ENCODE data around the gene GLUD1. TPM values are rescaled to one million over a fixed set of nuclear protein-coding genes. Genes with fewer than 3 reads are reported as not detected.
"Not testable (repeated sequence)": the region's sequence is repeated elsewhere in the genome, so short reads cannot be mapped to it uniquely, and the experiment has no call there.

GLUD1 gene
- polyA plus RNA-seq, 3 donors: 63.6 to 175 (median 163) TPM

DNA sequence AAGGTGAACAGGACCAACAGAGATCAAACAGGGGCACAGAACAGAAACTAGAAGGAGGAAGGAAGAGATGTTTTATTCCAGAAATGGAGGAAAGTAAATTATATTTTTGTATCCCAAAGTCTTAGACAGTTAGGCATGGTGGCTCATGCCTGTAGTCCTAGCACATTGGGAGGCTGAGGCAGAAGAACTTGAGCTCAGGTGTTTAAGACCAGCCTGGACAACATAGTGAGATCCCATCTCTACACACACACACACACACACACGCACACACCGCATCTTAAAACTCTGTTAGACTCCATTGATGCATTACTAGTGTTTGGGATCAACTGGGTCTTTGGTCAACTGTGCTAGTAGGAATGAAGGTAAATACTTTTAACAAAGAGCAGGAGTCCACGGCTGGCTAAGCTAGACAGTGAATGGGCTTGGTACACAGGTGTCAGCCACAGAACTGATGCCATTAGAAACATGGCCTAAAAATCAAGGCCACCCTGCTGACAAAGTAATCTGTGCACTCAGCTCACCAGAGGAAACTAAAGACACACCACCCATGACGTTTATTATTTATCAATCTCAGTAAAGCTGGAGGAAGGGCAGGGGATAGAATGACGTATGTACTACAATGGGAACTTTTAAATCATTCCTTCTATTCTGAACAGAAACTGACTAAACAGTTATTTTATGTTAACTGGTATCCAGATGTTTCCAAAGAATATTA is 10.9 kb downstream of the GLUD1 start:
- H3K36me3 ChIP-seq (replicated peaks in 1 of 2; ENCODE audit: control insufficient read depth in 1 of 2, insufficient read depth in 2 of 2, low read length in 2 of 2): peaks cover under 1 to 18% of the 10 kb centered on the region in 2 donors
- H3K4me2 ChIP-seq (replicated peaks; ENCODE audit: extremely low read depth, low read length, poor library complexity, severe bottlenecking); H3K9me3 ChIP-seq (replicated peaks in 1 of 2; ENCODE audit: control insufficient read depth in 1 of 2, insufficient read depth in 1 of 2, low read length in 2 of 2); H3K9me3 Mint-ChIP-seq; H2AFZ ChIP-seq (ENCODE audit: insufficient read depth, low read depth, low read length, poor library complexity, severe bottlenecking); H3K27me3 Mint-ChIP-seq (ENCODE audit: low read depth in 3 of 3); intact Hi-C loops (cut with micrococcal nuclease); H3K4me3 ChIP-seq (replicated peaks in 1 of 3; ENCODE audit: low read depth in 2 of 3, low read length in 3 of 3); H3K4me3 Mint-ChIP-seq; H3K27me3 ChIP-seq (ENCODE audit: control insufficient read depth in 2 of 2, insufficient read depth in 2 of 2, low read length in 2 of 2): not testable (repeated sequence)
- Mint-ChIP-seq H3K36me3 (peaks cover 21 to 51% of the 10 kb centered on the region in 2 donors), H3K27ac (peak overlapping the region; percentile 92 to 97 (median 96)), H3K4me1 (peaks cover 39% of the 10 kb centered on the region)
- H3K27ac ChIP-seq (ENCODE audit: low read depth in 1 of 2, low read length in 2 of 2): peak overlapping the region; percentile 28 to 82
- H4K20me1 ChIP-seq (ENCODE audit: insufficient read depth, low read length): peaks cover 76% of the 10 kb centered on the region
- WGBS (ENCODE audit: insufficient coverage): 100% methylated on average over 1 of the region's 5 CpGs
- peak; percentile 42 to 67 (median 56) for DNase-seq
- peaks cover 77% of the 10 kb centered on the region for H3K79me2 ChIP-seq (ENCODE audit: insufficient read depth, low read length)
- peaks cover 19 to 21% of the 10 kb centered on the region in 2 donors for H3K4me1 ChIP-seq (ENCODE audit: control insufficient read depth in 1 of 2, insufficient read depth in 2 of 2, low read length in 2 of 2)
- peak overlapping the region; percentile 17 for H3K9ac ChIP-seq (ENCODE audit: insufficient read depth, low read length, poor library complexity, severe bottlenecking)

DNA sequence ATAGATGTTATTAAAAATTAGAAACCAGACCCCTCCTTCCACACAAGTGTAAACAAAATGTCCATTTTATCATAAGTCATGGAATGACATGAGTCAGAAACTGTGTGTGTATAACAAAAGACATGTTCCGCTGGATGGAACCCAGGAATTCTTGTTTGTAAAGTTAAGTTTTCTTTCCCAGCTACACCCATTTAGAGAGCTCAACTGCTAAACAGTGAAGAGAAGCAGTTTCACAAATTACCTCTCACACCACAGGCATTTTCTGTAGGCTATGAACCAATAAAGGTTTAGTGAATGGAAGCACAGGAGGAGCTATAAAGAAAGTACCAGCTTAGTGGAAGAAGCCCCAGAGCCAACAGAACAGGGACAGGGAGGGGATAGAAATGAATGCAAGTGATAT is 12.4 kb downstream of the GLUD1 start:
- H3K4me2 ChIP-seq (replicated peaks; ENCODE audit: extremely low read depth, low read length, poor library complexity, severe bottlenecking); H3K4me3 Mint-ChIP-seq; H3K9me3 Mint-ChIP-seq; H3K27me3 Mint-ChIP-seq (ENCODE audit: low read depth in 3 of 3); H3K9ac ChIP-seq (ENCODE audit: insufficient read depth, low read length, poor library complexity, severe bottlenecking); H3K4me3 ChIP-seq (replicated peaks in 1 of 3; ENCODE audit: low read depth in 2 of 3, low read length in 3 of 3); H3K9me3 ChIP-seq (replicated peaks in 1 of 2; ENCODE audit: control insufficient read depth in 1 of 2, insufficient read depth in 1 of 2, low read length in 2 of 2); H2AFZ ChIP-seq (ENCODE audit: insufficient read depth, low read depth, low read length, poor library complexity, severe bottlenecking); DNase-seq; intact Hi-C loops (cut with micrococcal nuclease); H3K27me3 ChIP-seq (ENCODE audit: control insufficient read depth in 2 of 2, insufficient read depth in 2 of 2, low read length in 2 of 2): not testable (repeated sequence)
- Mint-ChIP-seq H3K27ac (peak overlapping the region; percentile 3 to 97 (median 64)), H3K4me1 (peaks cover 37% of the 10 kb centered on the region), H3K36me3 (peaks cover 15 to 42% of the 10 kb centered on the region in 2 donors)
- Histone ChIP-seq H3K79me2 (ENCODE audit: insufficient read depth, low read length) (peaks cover 77% of the 10 kb centered on the region), H4K20me1 (ENCODE audit: insufficient read depth, low read length) (peaks cover 76% of the 10 kb centered on the region), H3K27ac (ENCODE audit: low read depth in 1 of 2, low read length in 2 of 2) (peak overlapping the region in 1 of 2 donors; percentile 82), H3K36me3 (replicated peaks in 1 of 2; ENCODE audit: control insufficient read depth in 1 of 2, insufficient read depth in 2 of 2, low read length in 2 of 2) (peaks cover 0 to 12% of the 10 kb centered on the region in 2 donors), H3K4me1 (ENCODE audit: control insufficient read depth in 1 of 2, insufficient read depth in 2 of 2, low read length in 2 of 2) (peaks cover 19 to 21% of the 10 kb centered on the region in 2 donors)
- WGBS (ENCODE audit: insufficient coverage): no CpG with 5 or more reads among the region's 1 CpG

DNA sequence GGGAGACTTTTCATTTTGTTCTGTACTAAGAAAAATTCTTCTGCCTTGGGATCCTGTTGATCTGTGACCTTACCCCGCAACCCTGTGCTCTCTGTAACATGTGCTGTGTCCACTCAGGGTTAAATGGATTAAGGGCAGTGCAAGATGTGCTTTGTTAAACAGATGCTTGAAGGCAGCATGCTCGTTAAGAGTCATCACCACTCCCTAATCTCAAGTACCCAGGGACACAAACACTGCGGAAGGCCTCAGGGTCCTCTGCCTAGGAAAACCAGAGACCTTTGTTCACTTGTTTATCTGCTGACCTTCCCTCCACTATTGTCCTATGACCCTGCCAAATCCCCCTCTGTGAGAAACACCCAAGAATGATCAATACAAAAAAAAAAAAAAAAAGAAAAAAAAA is 13.1 kb downstream of the GLUD1 start:
- Histone ChIP-seq H3K36me3 (replicated peaks in 1 of 2; ENCODE audit: control insufficient read depth in 1 of 2, insufficient read depth in 2 of 2, low read length in 2 of 2) (peaks cover 0 to 15% of the 10 kb centered on the region in 2 donors), H4K20me1 (ENCODE audit: insufficient read depth, low read length) (peaks cover 76% of the 10 kb centered on the region), H3K4me1 (ENCODE audit: control insufficient read depth in 1 of 2, insufficient read depth in 2 of 2, low read length in 2 of 2) (peaks cover 19 to 21% of the 10 kb centered on the region in 2 donors), H3K79me2 (ENCODE audit: insufficient read depth, low read length) (peaks cover 73% of the 10 kb centered on the region)
- H3K9me3 Mint-ChIP-seq; H3K27me3 ChIP-seq (ENCODE audit: control insufficient read depth in 2 of 2, insufficient read depth in 2 of 2, low read length in 2 of 2); H3K9ac ChIP-seq (ENCODE audit: insufficient read depth, low read length, poor library complexity, severe bottlenecking); DNase-seq; H3K9me3 ChIP-seq (replicated peaks in 1 of 2; ENCODE audit: control insufficient read depth in 1 of 2, insufficient read depth in 1 of 2, low read length in 2 of 2); H3K4me2 ChIP-seq (replicated peaks; ENCODE audit: extremely low read depth, low read length, poor library complexity, severe bottlenecking); H3K27me3 Mint-ChIP-seq (ENCODE audit: low read depth in 3 of 3); H3K4me3 Mint-ChIP-seq; H3K27ac ChIP-seq (ENCODE audit: low read depth in 1 of 2, low read length in 2 of 2); H3K4me3 ChIP-seq (replicated peaks in 1 of 3; ENCODE audit: low read depth in 2 of 3, low read length in 3 of 3); H2AFZ ChIP-seq (ENCODE audit: insufficient read depth, low read depth, low read length, poor library complexity, severe bottlenecking); intact Hi-C loops (cut with micrococcal nuclease): not testable (repeated sequence)
- peaks cover 35% of the 10 kb centered on the region for H3K4me1 Mint-ChIP-seq
- no CpG with 5 or more reads among the region's 3 CpGs for WGBS (ENCODE audit: insufficient coverage)
- H3K36me3 Mint-ChIP-seq: peaks cover 10 to 42% of the 10 kb centered on the region in 2 donors
- peak overlapping the region in 1 of 7 donors; percentile 93 for H3K27ac Mint-ChIP-seq

DNA sequence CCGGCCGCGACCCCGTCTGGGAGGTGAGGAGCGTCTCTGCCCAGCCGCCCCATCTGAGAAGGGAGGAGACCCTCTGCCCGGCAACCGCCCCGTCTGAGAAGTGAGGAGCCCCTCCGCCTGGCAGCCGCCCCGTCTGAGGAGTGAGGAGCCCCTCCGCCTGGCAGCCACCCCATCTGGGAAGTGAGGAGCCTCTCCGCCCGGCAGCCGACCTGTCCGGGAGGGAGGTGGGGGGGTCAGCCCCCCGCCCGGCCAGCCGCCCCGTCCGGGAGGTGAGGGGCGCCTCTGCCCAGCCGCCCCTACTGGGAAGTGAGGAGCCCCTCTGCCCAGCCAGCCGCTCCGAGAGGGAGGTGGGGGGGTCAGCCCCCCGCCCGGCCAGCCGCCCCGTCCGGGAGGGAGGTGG is 14.0 kb downstream of the GLUD1 start:
- H3K4me3 Mint-ChIP-seq; H3K4me3 ChIP-seq (replicated peaks in 1 of 3; ENCODE audit: low read depth in 2 of 3, low read length in 3 of 3); H3K4me2 ChIP-seq (replicated peaks; ENCODE audit: extremely low read depth, low read length, poor library complexity, severe bottlenecking); DNase-seq; H3K9ac ChIP-seq (ENCODE audit: insufficient read depth, low read length, poor library complexity, severe bottlenecking); H3K27ac Mint-ChIP-seq; H3K27me3 ChIP-seq (ENCODE audit: control insufficient read depth in 2 of 2, insufficient read depth in 2 of 2, low read length in 2 of 2); H3K9me3 ChIP-seq (replicated peaks in 1 of 2; ENCODE audit: control insufficient read depth in 1 of 2, insufficient read depth in 1 of 2, low read length in 2 of 2); H3K9me3 Mint-ChIP-seq; H3K27ac ChIP-seq (ENCODE audit: low read depth in 1 of 2, low read length in 2 of 2); intact Hi-C loops (cut with micrococcal nuclease); H2AFZ ChIP-seq (ENCODE audit: insufficient read depth, low read depth, low read length, poor library complexity, severe bottlenecking); H3K27me3 Mint-ChIP-seq (ENCODE audit: low read depth in 3 of 3): not testable (repeated sequence)
- H3K4me1 ChIP-seq (ENCODE audit: control insufficient read depth in 1 of 2, insufficient read depth in 2 of 2, low read length in 2 of 2): peaks cover 19 to 21% of the 10 kb centered on the region in 2 donors
- 100% methylated on average over 2 of the region's 31 CpGs for WGBS (ENCODE audit: insufficient coverage)
- H3K36me3 ChIP-seq (replicated peaks in 1 of 2; ENCODE audit: control insufficient read depth in 1 of 2, insufficient read depth in 2 of 2, low read length in 2 of 2): peaks cover 4 to 25% of the 10 kb centered on the region in 2 donors
- Mint-ChIP-seq H3K4me1 (peaks cover 28% of the 10 kb centered on the region), H3K36me3 (peaks cover 16 to 44% of the 10 kb centered on the region in 2 donors)
- H3K79me2 ChIP-seq (ENCODE audit: insufficient read depth, low read length): peaks cover 64% of the 10 kb centered on the region
- peaks cover 76% of the 10 kb centered on the region for H4K20me1 ChIP-seq (ENCODE audit: insufficient read depth, low read length)
